Type B pancreatic cell (in vitro differentiated cells): ENCODE results near the gene MATK. TPM values are rescaled to one million over a fixed set of nuclear protein-coding genes. Genes with fewer than 3 reads are reported as not detected.

ENCODE experiments used
- DNase-seq: peaks from one replicate; pipeline ENCODE4 v3.0.0; 2021; ENCODE audit warnings: mixed read lengths; ENCODE audit not compliant: unreplicated experiment; ENCODE audit errors: extremely low spot score
- H3K27ac Mint-ChIP-seq: 2 replicates; pipeline ENCODE4 v1.8.0; 2021; ENCODE audit warnings: mild to moderate bottlenecking, mixed read lengths
- H3K27me3 Mint-ChIP-seq: 2 replicates; pipeline ENCODE4 v1.8.0; 2021; ENCODE audit warnings: mixed read lengths
- H3K36me3 Mint-ChIP-seq: 2 replicates; pipeline ENCODE4 v1.8.0; 2021; ENCODE audit warnings: mixed read lengths
- H3K4me1 Mint-ChIP-seq: one replicate; pipeline ENCODE4 v1.8.0; 2021; ENCODE audit warnings: mixed read lengths; ENCODE audit not compliant: unreplicated experiment
- H3K4me3 Mint-ChIP-seq: 2 replicates; pipeline ENCODE4 v1.8.0; 2021; ENCODE audit warnings: mild to moderate bottlenecking, mixed read lengths
- H3K9me3 Mint-ChIP-seq: 2 replicates; pipeline ENCODE4 v1.8.0; 2021; ENCODE audit warnings: mixed read lengths
- CTCF ChIP-seq: fragments of 200-600 bp; sonication (generic); conservative IDR thresholded peaks from 2 replicates; pipeline ENCODE4 v1.5.0; 2021; ENCODE audit warnings: antibody characterized with exemption, mild to moderate bottlenecking
- total RNA-seq: library from RNA; stranded (reverse); gene quantifications from 2 replicates; pipeline ENCODE4 v1.2.1, GENCODE V29; 2021; ENCODE audit warnings: low replicate concordance

MATK gene
- total RNA-seq, 1 donor from 2014 or later: 1.6 TPM

- Mint-ChIP-seq H3K4me1 (no peaks in the 10 kb centered on the region), H3K9me3 (no peaks in the 10 kb centered on the region), H3K27ac (no peak overlapping the region), H3K4me3 (no peak overlapping the region), H3K36me3 (no peaks in the 10 kb centered on the region), H3K27me3 (peaks cover 10% of the 10 kb centered on the region)
- no peak for TF ChIP-seq CTCF
- no peak for DNase-seq
Measured at GRCh38 chr19:3813473-3814392, 27.6 kb upstream of the MATK start.

DNA sequence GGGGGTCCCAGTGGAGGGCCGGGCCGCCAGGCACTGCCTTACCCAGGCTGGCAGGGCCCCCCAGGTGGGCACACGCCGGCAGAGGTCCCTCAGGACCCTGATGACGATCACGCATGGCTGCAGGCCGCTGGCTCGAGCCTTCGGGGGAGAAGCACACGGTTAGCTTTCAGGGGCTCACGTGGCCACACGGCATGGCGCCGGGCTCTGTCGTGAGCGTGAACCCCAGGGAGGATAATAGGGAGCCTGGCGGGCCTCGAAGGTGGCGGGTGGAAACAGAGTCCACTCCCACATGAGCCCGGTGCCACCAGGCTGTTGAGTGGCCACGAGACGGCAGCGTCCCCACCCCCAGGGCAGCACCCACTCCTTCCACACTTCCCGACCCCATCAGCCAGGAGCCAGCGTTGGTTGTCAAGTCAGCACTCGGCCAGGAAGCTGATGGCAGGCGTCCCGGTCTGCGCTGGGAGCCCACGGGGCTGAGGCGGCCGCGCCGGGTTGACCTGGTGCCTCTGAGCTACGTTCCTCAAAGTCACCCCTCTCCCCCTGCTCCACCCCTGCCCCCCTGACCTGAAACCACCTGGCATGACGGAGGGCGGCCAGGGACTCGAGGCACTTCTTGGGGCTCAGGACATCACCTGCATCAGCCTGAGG is 24.7 kb upstream of the MATK start:
- H3K36me3 Mint-ChIP-seq: no peaks in the 10 kb centered on the region
- no peak for DNase-seq
- H3K9me3 Mint-ChIP-seq: no peaks in the 10 kb centered on the region
- H3K4me3 Mint-ChIP-seq: no peak overlapping the region
- no peaks in the 10 kb centered on the region for H3K4me1 Mint-ChIP-seq
- H3K27me3 Mint-ChIP-seq: peaks cover 3% of the 10 kb centered on the region
- H3K27ac Mint-ChIP-seq: no peak overlapping the region
- no peak for TF ChIP-seq CTCF

DNA sequence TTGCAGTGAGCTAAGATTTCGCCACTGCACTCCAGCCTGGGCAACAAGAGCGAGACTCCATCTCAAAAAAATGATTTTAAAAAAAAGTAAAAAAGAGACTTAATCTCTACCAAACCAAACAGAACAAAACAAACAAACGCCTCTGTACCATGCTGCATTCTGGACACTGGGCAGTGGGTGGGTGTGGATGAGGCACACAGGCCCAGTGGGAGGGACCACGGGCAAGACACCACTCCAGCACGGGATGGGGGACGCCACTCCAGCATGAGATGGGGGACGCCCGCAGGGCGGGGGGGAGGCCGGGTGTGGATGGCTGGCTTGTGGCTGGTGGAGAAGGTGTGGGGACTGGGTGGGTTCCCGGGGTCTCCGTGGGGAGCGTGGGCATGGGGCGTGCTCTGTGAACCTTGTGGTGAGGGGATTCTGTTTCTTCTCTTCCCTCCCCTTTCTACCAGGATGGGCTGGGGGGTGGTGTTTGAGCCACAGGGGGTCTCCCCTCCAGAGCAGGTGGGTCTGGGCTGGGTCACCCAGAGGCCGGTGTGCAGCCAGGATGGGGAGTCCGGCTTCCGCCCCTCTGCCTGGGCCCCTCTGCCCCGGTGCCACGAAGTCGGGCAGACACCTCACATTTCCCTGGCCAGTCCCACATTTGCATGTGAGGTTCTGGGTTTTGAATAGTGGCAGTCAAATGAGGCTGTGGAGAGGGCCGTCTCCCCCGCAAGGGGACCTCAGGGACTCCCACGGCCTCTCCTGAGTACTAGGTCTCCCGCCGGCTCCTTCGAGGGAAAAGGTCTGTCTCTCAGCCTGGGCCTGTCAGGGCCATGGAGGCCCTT is 23.9 kb upstream of the MATK start:
- Mint-ChIP-seq H3K27me3 (peaks cover 5% of the 10 kb centered on the region), H3K27ac (no peak overlapping the region), H3K4me3 (no peak overlapping the region), H3K9me3 (no peaks in the 10 kb centered on the region), H3K36me3 (no peaks in the 10 kb centered on the region), H3K4me1 (no peaks in the 10 kb centered on the region)
- no peak for TF ChIP-seq CTCF
- DNase-seq: no peak

DNA sequence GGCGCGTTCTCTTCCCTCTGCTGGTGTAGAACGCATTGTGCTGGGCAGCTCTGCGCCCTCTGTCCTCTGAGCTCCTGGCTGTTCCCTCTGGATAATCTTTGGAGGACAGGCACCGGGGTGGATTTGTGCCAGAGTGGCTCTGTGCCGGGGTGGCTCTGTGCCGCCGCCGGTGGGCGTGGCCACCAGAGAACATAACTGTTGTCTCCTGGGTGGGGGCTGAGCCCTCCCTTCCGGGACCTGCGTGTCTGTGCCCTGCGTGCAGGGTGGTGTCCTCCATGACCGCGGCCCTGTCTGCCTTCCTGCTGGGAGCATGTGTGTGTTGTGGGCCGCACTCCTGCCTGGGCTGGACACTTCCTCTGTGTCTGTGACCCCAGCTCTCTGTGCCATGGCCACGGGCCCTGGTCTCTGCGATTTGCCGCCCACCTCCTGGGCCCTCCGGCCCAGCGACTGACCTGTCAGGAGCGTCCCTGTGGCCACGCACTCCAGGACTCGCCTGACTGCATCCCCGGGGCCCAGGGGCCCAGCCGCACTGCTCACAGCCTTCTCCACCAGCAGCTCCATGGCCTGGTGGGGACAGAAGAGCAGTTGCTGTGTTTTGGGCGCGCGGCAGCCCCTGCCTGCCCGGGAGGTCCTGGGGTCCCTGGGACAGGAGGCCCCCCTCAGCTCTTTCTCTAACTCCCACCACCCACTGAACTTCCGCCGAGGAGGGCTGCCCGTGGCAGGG is 22.4 kb upstream of the MATK start:
- Mint-ChIP-seq H3K36me3 (no peaks in the 10 kb centered on the region), H3K27ac (no peak overlapping the region), H3K4me1 (no peaks in the 10 kb centered on the region), H3K4me3 (no peak overlapping the region), H3K9me3 (no peaks in the 10 kb centered on the region), H3K27me3 (peaks cover 11% of the 10 kb centered on the region)
- TF ChIP-seq CTCF: no peak
- no peak for DNase-seq
